K562 (cell line): ENCODE measurements around the gene REEP2. TPM values are rescaled to one million over a fixed set of nuclear protein-coding genes. Genes with fewer than 3 reads are reported as not detected.

Experiments used
- ARID3B ChIP-seq: fragments of 250-450 bp; sonication (Bioruptor Pico); IDR thresholded peaks from 2 replicates; pipeline ENCODE4 v1.4.0; 2020; ENCODE audit warnings: borderline replicate concordance
- CHD2 ChIP-seq: IDR thresholded peaks from 2 replicates; pipeline ENCODE4 v1.6.1; 2011; ENCODE audit warnings: low read depth, low read length
- MGA ChIP-seq: fragments of 450-650 bp; IDR thresholded peaks from 2 replicates; pipeline ENCODE4 v1.6.1; 2016; ENCODE audit warnings: mild to moderate bottlenecking, moderate library complexity
- MTF1 ChIP-seq: fragments of 250-450 bp; sonication (Bioruptor Pico); IDR thresholded peaks from 2 replicates; pipeline ENCODE4 v1.9.0; 2021; ENCODE audit warnings: moderate library complexity, mild to moderate bottlenecking, inconsistent platforms, borderline replicate concordance
- RERE ChIP-seq: sonication (generic); formaldehyde crosslinking; IDR thresholded peaks from 2 replicates; pipeline ENCODE4 v1.8.0; 2023; ENCODE audit warnings: missing genetic modification reagents, mild to moderate bottlenecking, borderline replicate concordance
- TRIM28 ChIP-seq: fragments of 450-650 bp; IDR thresholded peaks from 2 replicates; pipeline ENCODE4 v1.6.1; 2017
- ZNF76 ChIP-seq: fragments of 250-450 bp; sonication (Bioruptor Pico); IDR thresholded peaks from 2 replicates; pipeline ENCODE4 v1.4.0; 2020; ENCODE audit warnings: mild to moderate bottlenecking, moderate library complexity, borderline replicate concordance
- polyA plus RNA-seq, 8 experiments: library from polyadenylated mRNA; depleted of rRNA in 4 of 8; stranded (reverse) in 5 of 8; unstranded in 3 of 8; fragments of >200 nt; fragmentation: Nextera tagmentation in 2 of 8; fragmentation: Illumina TruSeq in 1 of 8; extraction: Ambion mirVana in 2 of 8; extraction: Trizol in 1 of 8; gene quantifications; 2 replicates each; pipeline versions ENCODE4 v1.2.1 to v1.2.3, GENCODE V29; 2011 to 2014; ENCODE audit warnings: inconsistent platforms in 1 of 8, missing spikeins in 1 of 8
- total RNA-seq, 7 experiments: library from RNA; depleted of rRNA in 6 of 7; stranded (reverse); fragments of >200 nt in 6 of 7; fragmentation: Illumina TruSeq in 2 of 7; extraction: Trizol in 2 of 7; gene quantifications; 2 replicates each; pipeline versions ENCODE4 v1.2.1 to v1.2.3, GENCODE V29; 2011 to 2021; ENCODE audit warnings: low replicate concordance in 1 of 7

The REEP2 gene
- total and polyA plus RNA-seq, 9 of the 15 experiments (the other 6 are each of a cell fraction or from before 2014, with no cell fraction given) = 0.03 to 1.1 (median 0.12) TPM; not detected in 1

DNA sequence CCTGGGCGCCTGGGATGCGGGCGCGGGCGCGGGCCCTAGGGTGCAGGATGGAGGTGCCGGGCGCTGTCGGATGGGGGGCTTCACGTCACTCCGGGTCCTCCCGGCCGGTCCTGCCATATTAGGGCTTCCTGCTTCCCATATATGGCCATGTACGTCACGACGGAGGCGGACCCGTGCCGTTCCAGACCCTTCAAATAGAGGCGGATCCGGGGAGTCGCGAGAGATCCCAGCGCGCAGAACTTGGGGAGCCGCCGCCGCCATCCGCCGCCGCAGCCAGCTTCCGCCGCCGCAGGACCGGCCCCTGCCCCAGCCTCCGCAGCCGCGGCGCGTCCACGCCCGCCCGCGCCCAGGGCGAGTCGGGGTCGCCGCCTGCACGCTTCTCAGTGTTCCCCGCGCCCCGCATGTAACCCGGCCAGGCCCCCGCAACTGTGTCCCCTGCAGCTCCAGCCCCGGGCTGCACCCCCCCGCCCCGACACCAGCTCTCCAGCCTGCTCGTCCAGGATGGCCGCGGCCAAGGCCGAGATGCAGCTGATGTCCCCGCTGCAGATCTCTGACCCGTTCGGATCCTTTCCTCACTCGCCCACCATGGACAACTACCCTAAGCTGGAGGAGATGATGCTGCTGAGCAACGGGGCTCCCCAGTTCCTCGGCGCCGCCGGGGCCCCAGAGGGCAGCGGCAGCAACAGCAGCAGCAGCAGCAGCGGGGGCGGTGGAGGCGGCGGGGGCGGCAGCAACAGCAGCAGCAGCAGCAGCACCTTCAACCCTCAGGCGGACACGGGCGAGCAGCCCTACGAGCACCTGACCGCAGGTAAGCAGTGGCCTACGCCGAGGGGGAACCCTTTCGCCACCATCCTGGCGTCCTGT, 26.6 kb downstream of the REEP2 start, which contains the start of gene EGR1 (continued):
- no peak for TF ChIP-seq ARID3B
- no peak for TF ChIP-seq ZNF76 (CRISPR knock-in tag)
- TF ChIP-seq TRIM28 = no peak
- no peak for TF ChIP-seq MTF1 (CRISPR knock-in tag)
- no peak for TF ChIP-seq RERE (CRISPR knock-in tag)
- no peak for TF ChIP-seq MGA
- TF ChIP-seq CHD2 = peak; percentile 65
